GM23338 (cell line): ENCODE measurements around the gene NEIL3. TPM values are rescaled to one million over a fixed set of nuclear protein-coding genes. Genes with fewer than 3 reads are reported as not detected.

Experiments used
- ATAC-seq: fragments of 200-7000 bp; cut with Tn5 transposase; 3 replicates; pipeline ENCODE4 v1.9.1; 2020
- DNase-seq: peaks from one replicate; pipeline ENCODE4 v3.0.0-alpha.2; 2015; ENCODE audit warnings: low spot score
- H2AFZ ChIP-seq: fragments of 200-600 bp; sonication (generic); 2 replicates; pipeline ENCODE4 v1.8.0; 2016; ENCODE audit warnings: antibody characterized with exemption, mild to moderate bottlenecking, moderate library complexity
- H3F3A ChIP-seq: fragments of 200-600 bp; sonication (generic); replicated peaks from 2 replicates; pipeline ENCODE4 v1.8.0; 2017; ENCODE audit warnings: antibody characterized with exemption, mixed run types, low read depth
- H3K27ac ChIP-seq: fragments of 200-600 bp; sonication (generic); 2 replicates; pipeline ENCODE4 v1.6.1; 2016; ENCODE audit warnings: low read depth
- H3K27me3 ChIP-seq: fragments of 200-600 bp; sonication (generic); 2 replicates; pipeline ENCODE4 v1.8.0; 2016; ENCODE audit warnings: mild to moderate bottlenecking, mixed run types, moderate library complexity; ENCODE audit not compliant: insufficient read depth
- H3K36me3 ChIP-seq: fragments of 200-600 bp; sonication (generic); 2 replicates; pipeline ENCODE4 v1.8.0; 2016; ENCODE audit warnings: mild to moderate bottlenecking; ENCODE audit not compliant: insufficient read depth
- H3K4me1 ChIP-seq: fragments of 200-600 bp; sonication (generic); 2 replicates; pipeline ENCODE4 v1.8.0; 2016; ENCODE audit warnings: mild to moderate bottlenecking, moderate library complexity; ENCODE audit not compliant: insufficient read depth
- H3K4me2 ChIP-seq: fragments of 200-600 bp; sonication (generic); 2 replicates; pipeline ENCODE4 v1.7.1; 2017; ENCODE audit warnings: mixed run types
- H3K4me3 ChIP-seq: fragments of 200-600 bp; sonication (generic); 2 replicates; pipeline ENCODE4 v1.6.1; 2016; ENCODE audit warnings: mixed run types
- H3K79me2 ChIP-seq: fragments of 200-600 bp; sonication (generic); replicated peaks from 2 replicates; pipeline ENCODE4 v1.8.0; 2017; ENCODE audit warnings: mild to moderate bottlenecking; ENCODE audit not compliant: insufficient read depth
- H3K9me2 ChIP-seq: fragments of 200-600 bp; sonication (generic); 2 replicates; pipeline ENCODE4 v1.8.0; 2017; ENCODE audit not compliant: insufficient read depth
- H4K20me1 ChIP-seq: fragments of 200-600 bp; sonication (generic); replicated peaks from 2 replicates; pipeline ENCODE4 v1.8.0; 2017; ENCODE audit warnings: mild to moderate bottlenecking; ENCODE audit not compliant: insufficient read depth
- H3K27ac Mint-ChIP-seq: 2 replicates; pipeline ENCODE4 v1.8.0; 2020; ENCODE audit warnings: inconsistent platforms, mild to moderate bottlenecking, moderate library complexity, mixed read lengths
- H3K27me3 Mint-ChIP-seq: 3 replicates; pipeline ENCODE4 v1.8.0; 2022; ENCODE audit warnings: low read depth, mild to moderate bottlenecking, moderate library complexity, mixed read lengths, inconsistent platforms; ENCODE audit not compliant: insufficient read depth, poor library complexity
- H3K36me3 Mint-ChIP-seq: 3 replicates; pipeline ENCODE4 v1.8.0; 2021; ENCODE audit warnings: low read depth, mild to moderate bottlenecking, inconsistent platforms, moderate library complexity, mixed read lengths
- H3K4me1 Mint-ChIP-seq: 3 replicates; pipeline ENCODE4 v1.8.0; 2020; ENCODE audit warnings: mild to moderate bottlenecking, inconsistent platforms, mixed read lengths
- H3K4me3 Mint-ChIP-seq: 3 replicates; pipeline ENCODE4 v1.8.0; 2021; ENCODE audit warnings: moderate library complexity, mild to moderate bottlenecking, inconsistent platforms, mixed read lengths
- H3K9me3 Mint-ChIP-seq: 3 replicates; pipeline ENCODE4 v1.8.0; 2020; ENCODE audit warnings: moderate library complexity, mild to moderate bottlenecking, inconsistent platforms, mixed read lengths
- ZNF331 ChIP-seq: fragments of 250-450 bp; sonication (Bioruptor Pico); IDR thresholded peaks from 2 replicates; pipeline ENCODE4 v1.5.0; 2020; ENCODE audit warnings: low read depth, mild to moderate bottlenecking, moderate library complexity
- polyA plus RNA-seq: library from polyadenylated mRNA; unstranded; fragments of >200 nt; fragmentation: Nextera tagmentation; extraction: Ambion mirVana; gene quantifications from 2 replicates; pipeline ENCODE4 v1.2.1, GENCODE V29; 2016
- total RNA-seq: library from RNA; depleted of rRNA; stranded (reverse); fragments of >200 nt; shearing (Covaris generic); gene quantifications from 2 replicates; pipeline ENCODE4 v1.2.3, GENCODE V29; 2014
- TF ChIP-seq, protein P1 (sequence below): IDR thresholded peaks from one replicate; pipeline ENCODE4 v1.6.1; 2018; ENCODE audit warnings: antibody characterized with exemption; ENCODE audit not compliant: unreplicated experiment
- TF ChIP-seq, protein P2 (sequence below): fragments of 250-450 bp; sonication (Bioruptor Pico); IDR thresholded peaks from 2 replicates; pipeline ENCODE4 v1.5.0; 2020; ENCODE audit warnings: mild to moderate bottlenecking, moderate library complexity
- TF ChIP-seq, protein P3 (sequence below): IDR thresholded peaks from 2 replicates; pipeline ENCODE4 v1.6.1; 2016; ENCODE audit warnings: antibody characterized with exemption

Gene NEIL3
- total and polyA plus RNA-seq, 2 experiments from 2014 or later = 11.8 to 15.4 TPM

GRCh38 chr4:177356921-177357320, 47.2 kb downstream of the NEIL3 start:
- H4K20me1 ChIP-seq = no peaks in the 10 kb centered on the region
- H3K9me2 ChIP-seq = no peaks in the 10 kb centered on the region
- Mint-ChIP-seq H3K9me3 (no peaks in the 10 kb centered on the region), H3K27ac (no peak overlapping the region), H3K27me3 (peaks cover 2% of the 10 kb centered on the region), H3K4me1 (peaks cover 3% of the 10 kb centered on the region; the same call in 2 of the 3 replicates), H3K36me3 (peaks cover 13% of the 10 kb centered on the region; the same call in 2 of the 3 replicates), H3K4me3 (no peak overlapping the region)
- no peak overlapping the region for H3K4me2 ChIP-seq
- no peak for TF ChIP-seq ZNF331
- TF ChIP-seq, protein P1, sequence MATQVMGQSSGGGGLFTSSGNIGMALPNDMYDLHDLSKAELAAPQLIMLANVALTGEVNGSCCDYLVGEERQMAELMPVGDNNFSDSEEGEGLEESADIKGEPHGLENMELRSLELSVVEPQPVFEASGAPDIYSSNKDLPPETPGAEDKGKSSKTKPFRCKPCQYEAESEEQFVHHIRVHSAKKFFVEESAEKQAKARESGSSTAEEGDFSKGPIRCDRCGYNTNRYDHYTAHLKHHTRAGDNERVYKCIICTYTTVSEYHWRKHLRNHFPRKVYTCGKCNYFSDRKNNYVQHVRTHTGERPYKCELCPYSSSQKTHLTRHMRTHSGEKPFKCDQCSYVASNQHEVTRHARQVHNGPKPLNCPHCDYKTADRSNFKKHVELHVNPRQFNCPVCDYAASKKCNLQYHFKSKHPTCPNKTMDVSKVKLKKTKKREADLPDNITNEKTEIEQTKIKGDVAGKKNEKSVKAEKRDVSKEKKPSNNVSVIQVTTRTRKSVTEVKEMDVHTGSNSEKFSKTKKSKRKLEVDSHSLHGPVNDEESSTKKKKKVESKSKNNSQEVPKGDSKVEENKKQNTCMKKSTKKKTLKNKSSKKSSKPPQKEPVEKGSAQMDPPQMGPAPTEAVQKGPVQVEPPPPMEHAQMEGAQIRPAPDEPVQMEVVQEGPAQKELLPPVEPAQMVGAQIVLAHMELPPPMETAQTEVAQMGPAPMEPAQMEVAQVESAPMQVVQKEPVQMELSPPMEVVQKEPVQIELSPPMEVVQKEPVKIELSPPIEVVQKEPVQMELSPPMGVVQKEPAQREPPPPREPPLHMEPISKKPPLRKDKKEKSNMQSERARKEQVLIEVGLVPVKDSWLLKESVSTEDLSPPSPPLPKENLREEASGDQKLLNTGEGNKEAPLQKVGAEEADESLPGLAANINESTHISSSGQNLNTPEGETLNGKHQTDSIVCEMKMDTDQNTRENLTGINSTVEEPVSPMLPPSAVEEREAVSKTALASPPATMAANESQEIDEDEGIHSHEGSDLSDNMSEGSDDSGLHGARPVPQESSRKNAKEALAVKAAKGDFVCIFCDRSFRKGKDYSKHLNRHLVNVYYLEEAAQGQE = no peak
- TF ChIP-seq, protein P2, sequence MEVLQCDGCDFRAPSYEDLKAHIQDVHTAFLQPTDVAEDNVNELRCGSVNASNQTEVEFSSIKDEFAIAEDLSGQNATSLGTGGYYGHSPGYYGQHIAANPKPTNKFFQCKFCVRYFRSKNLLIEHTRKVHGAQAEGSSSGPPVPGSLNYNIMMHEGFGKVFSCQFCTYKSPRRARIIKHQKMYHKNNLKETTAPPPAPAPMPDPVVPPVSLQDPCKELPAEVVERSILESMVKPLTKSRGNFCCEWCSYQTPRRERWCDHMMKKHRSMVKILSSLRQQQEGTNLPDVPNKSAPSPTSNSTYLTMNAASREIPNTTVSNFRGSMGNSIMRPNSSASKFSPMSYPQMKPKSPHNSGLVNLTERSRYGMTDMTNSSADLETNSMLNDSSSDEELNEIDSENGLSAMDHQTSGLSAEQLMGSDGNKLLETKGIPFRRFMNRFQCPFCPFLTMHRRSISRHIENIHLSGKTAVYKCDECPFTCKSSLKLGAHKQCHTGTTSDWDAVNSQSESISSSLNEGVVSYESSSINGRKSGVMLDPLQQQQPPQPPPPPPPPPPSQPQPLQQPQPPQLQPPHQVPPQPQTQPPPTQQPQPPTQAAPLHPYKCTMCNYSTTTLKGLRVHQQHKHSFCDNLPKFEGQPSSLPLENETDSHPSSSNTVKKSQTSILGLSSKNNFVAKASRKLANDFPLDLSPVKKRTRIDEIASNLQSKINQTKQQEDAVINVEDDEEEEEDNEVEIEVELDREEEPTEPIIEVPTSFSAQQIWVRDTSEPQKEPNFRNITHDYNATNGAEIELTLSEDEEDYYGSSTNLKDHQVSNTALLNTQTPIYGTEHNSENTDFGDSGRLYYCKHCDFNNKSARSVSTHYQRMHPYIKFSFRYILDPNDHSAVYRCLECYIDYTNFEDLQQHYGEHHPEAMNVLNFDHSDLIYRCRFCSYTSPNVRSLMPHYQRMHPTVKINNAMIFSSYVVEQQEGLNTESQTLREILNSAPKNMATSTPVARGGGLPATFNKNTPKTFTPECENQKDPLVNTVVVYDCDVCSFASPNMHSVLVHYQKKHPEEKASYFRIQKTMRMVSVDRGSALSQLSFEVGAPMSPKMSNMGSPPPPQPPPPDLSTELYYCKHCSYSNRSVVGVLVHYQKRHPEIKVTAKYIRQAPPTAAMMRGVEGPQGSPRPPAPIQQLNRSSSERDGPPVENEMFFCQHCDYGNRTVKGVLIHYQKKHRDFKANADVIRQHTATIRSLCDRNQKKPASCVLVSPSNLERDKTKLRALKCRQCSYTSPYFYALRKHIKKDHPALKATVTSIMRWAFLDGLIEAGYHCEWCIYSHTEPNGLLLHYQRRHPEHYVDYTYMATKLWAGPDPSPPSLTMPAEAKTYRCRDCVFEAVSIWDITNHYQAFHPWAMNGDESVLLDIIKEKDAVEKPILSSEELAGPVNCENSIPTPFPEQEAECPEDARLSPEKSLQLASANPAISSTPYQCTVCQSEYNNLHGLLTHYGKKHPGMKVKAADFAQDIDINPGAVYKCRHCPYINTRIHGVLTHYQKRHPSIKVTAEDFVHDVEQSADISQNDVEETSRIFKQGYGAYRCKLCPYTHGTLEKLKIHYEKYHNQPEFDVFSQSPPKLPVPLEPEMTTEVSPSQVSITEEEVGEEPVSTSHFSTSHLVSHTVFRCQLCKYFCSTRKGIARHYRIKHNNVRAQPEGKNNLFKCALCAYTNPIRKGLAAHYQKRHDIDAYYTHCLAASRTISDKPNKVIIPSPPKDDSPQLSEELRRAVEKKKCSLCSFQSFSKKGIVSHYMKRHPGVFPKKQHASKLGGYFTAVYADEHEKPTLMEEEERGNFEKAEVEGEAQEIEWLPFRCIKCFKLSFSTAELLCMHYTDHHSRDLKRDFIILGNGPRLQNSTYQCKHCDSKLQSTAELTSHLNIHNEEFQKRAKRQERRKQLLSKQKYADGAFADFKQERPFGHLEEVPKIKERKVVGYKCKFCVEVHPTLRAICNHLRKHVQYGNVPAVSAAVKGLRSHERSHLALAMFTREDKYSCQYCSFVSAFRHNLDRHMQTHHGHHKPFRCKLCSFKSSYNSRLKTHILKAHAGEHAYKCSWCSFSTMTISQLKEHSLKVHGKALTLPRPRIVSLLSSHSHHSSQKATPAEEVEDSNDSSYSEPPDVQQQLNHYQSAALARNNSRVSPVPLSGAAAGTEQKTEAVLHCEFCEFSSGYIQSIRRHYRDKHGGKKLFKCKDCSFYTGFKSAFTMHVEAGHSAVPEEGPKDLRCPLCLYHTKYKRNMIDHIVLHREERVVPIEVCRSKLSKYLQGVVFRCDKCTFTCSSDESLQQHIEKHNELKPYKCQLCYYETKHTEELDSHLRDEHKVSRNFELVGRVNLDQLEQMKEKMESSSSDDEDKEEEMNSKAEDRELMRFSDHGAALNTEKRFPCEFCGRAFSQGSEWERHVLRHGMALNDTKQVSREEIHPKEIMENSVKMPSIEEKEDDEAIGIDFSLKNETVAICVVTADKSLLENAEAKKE (CRISPR knock-in tag) = no peak
- TF ChIP-seq, protein P3, sequence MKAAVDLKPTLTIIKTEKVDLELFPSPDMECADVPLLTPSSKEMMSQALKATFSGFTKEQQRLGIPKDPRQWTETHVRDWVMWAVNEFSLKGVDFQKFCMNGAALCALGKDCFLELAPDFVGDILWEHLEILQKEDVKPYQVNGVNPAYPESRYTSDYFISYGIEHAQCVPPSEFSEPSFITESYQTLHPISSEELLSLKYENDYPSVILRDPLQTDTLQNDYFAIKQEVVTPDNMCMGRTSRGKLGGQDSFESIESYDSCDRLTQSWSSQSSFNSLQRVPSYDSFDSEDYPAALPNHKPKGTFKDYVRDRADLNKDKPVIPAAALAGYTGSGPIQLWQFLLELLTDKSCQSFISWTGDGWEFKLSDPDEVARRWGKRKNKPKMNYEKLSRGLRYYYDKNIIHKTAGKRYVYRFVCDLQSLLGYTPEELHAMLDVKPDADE = no peak
- ATAC-seq = no peak
- H3F3A ChIP-seq = no peaks in the 10 kb centered on the region
- no peaks in the 10 kb centered on the region for H3K27me3 ChIP-seq
- H2AFZ ChIP-seq = no peak overlapping the region
- no peak overlapping the region for H3K27ac ChIP-seq
- DNase-seq = no peak
- peaks cover 4% of the 10 kb centered on the region; the same call in 1 of the 2 replicates for H3K36me3 ChIP-seq
- 0 out of 2 replicates have a peak, but pooled peaks cover 2% of the 10 kb centered on the region for H3K4me1 ChIP-seq
- no peaks in the 10 kb centered on the region for H3K79me2 ChIP-seq
- no peak overlapping the region for H3K4me3 ChIP-seq
